GM19023 (cell line): Measurements from ENCODE around the gene RPLP2.

ENCODE experiments used
- ATAC-seq: cut with Tn5 transposase; IDR thresholded peaks from one replicate; pipeline ENCODE4 v1.9.1; 2021; ENCODE audit warnings: mild to moderate bottlenecking, moderate library complexity; ENCODE audit not compliant: unreplicated experiment

Gene RPLP2

DNA sequence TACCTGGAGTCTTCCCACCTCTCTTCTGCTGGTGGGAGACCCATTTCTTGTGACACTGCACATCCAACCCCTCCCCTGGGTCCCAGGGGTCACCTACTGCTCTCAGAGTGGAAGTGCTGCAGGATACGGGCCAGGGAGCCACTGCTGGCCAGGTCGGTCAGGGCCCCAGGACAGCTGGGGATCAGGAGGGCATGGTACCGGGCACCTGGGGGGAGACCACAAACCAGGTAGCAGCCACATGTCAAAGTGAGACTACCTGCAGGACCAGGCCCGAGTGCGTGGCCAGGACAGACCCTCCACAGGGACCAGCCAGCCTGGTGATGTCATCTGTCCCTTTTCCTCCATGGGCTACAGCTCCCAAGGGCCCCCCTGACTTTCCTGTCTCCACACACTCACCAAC, 36.3 kb upstream of the RPLP2 start:
- ATAC-seq, result no peak

DNA sequence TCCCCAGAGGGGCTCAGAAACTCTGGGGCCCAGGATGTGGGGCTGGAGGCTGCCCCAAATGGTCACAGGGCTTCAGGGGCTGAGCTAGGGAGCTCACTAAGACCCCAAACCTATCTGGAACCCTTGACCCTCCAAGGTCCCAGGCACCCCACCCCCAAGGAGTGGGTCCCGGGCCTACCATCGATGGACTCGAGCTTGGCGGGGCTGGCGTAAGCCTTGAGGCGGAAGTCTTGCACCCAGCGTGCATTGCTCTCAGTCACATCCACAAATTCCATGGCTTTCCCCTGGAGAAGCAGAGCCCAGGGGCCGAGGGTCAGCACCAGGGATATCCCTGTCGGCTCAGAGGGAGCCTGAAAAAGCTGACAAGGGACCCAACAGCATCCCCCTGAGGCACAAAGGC, 35.9 kb upstream of the RPLP2 start:
- ATAC-seq, result no peak

DNA sequence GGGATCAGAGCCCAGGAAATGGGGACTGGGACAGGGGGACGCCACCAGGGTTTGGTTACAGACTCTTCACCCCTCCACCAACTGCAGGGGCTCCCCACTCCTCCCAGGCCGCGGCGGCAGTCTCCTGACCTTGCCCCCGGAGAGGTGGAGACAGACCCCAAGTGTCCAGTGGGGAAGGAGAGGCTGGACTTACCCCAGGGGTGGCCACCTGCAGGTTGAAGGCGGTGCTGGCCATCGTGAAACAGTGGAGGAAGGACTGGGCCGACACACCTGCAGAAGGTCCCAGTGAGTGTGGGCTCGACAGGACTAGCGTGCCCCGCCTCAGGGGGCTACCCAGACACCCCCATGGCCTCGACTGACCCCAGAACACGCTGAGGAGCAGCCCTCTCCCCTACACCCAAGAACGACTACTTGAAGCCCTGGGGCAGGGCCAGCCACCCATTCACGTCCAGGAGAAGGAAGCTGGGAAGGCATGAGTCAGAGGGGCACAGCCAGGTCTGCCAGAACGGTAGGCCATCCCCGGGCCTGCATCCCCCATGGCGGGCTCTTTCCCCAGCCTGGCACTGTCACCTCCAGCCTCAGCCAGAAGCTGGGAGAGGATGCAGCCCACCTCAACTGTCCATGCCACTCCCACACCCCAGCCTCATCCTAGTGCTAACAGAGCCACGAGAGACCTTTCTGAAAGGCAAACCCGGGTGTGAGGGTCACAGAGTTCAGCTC, 34.7 kb upstream of the RPLP2 start:
- ATAC-seq, result no peak

DNA sequence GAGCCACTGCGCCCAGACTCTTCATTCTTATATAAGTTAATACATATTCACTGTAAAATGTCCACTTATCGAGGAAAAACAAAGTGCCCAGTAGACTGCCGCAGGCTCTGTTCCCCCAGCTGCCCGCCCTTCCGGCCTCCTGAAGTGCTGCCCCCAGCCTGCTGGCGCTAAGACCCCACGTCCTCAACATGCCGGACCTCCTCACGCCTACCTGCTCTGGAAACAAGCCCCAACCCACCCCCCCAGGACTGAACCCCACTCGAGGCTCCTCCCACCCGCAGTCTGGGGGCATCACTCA, 33.6 kb upstream of the RPLP2 start:
- no peak for ATAC-seq

DNA sequence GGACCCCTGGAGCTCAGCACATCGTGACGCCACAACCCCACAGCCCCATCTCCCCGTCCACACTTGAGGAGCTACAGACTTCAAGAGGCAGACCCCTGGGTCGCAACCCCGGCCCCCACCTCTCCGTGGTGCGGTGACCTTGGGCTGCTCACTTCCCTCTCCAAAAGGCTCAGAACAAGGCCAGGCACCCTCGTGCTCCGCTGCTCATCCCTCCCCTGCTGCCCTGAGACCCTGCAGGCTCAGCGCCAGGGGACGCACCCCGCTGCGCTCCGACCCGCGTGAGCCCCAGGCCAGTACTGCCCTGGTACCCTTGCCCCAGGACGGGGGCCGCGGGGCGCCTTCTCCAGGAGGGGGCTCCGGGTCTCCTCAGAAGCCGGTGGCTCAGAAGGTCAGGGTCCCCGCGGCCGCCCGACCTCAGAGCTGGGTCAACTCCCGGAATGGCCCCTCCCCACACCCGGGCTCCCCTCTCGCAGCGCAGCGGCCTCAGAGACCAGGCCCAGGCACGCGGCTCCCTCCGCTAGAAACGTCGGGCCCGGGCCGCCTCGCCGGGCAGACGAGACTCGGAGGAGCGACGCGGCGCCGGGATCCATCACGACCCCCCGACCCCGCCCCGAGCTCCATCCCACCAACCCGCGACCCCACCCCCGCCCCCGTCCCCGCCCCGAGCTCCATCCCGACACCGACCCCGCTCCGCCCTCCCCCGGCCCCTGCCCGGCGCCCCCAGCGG, 33.0 kb upstream of the RPLP2 start:
- peak; percentile 53 for ATAC-seq

DNA sequence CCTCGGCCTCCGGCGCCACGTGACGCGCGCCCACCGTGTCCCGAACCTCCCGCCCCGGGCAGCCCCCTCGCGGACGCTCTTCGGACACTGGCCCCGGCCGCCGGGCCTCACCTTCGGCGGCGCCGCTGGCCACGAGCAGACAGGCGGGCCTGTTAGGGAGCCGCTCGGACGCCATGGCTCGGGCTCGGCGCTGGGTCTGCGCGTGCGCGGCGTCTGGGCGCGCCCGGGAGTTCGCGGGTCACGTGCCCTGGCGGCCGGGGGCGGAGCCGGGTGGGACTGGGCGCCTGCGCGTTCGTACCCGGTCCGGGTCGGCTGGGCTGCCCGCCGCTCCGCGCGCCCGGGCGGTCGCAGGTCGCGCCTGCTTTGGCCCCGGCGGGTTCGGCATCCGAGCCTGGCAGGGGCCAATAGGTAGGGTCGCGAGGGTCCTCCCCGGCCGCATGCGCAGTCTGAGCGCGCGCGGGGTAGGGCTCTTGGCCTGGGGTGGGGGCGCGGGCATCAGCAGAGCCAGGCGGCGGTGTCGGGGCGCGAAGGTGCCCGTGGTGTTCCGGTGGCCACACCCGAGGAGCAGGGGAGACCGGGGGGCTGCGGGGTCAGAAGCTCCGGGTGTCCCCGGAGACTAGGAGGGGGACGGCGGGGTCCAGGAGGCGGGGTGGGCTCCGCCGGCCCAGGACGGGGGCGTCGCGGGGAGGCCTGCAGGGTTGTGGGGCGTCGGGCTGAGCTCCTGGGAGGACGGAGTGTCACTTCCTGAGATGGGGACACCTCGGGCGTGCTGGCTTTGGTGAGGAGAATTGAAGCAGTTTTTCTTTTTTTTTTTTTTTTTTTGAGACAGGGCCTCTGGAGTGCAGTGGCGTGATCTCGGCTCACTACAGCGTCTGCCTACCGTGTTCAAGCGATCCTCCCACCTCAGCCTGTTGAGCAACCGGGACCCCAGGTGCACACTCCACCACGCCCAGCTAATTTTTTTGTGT, 32.2 kb upstream of the RPLP2 start, which contains the start of gene GATD1:
GATD1 (minus strand) TSS at position 200 of the 968 bp plus-strand sequence; CDS start at position 175, 25 bp downstream.
- peak; percentile 80 for ATAC-seq

DNA sequence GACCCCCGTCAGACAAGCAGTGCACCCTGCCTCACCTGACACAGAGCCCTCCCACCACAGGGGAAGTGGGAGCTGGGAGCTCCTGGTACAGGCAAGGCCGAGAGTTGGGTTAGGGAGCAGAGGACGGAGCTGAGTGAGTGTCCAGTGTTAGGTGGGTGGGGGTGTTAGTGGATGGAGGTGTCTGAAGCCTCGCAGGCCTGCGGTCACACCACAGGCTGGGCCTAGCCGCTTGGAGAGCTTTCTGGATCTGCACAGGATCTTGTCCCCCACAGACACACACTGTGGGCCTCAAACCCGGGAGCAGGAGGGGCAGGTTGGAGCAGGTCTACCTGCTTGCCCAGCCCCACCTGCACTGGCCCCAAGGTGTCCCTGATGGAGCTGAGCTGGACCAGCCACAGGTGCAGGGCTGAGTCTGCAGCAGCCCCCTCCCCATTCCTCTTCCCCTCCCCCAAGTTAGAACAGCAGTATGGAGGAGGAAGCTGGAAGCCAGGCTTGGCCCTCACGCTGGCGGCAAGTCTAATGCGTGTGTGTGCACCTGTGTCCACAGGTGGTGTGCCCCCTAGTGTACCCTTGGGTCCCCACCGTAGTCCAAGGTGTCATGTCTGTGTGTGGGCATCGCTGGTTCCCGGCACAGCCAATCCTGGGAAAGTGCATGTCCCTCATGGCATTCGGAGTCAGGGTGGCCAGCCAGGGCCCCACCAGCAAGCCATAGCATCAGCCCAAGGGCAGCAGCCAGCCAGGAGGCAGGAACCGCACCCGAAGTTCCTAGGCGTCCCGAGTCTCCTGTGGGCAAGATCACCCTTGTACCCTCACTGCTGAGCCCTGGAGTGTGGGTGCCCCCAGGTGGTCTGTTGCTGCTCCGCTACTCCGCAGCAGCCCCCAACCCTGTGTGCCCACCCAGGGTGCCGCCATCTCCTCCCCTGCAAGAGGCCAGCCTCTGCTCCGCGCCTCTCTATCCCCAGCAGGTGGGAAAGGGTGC, 30.5 kb upstream of the RPLP2 start:
- ATAC-seq, result no peak

DNA sequence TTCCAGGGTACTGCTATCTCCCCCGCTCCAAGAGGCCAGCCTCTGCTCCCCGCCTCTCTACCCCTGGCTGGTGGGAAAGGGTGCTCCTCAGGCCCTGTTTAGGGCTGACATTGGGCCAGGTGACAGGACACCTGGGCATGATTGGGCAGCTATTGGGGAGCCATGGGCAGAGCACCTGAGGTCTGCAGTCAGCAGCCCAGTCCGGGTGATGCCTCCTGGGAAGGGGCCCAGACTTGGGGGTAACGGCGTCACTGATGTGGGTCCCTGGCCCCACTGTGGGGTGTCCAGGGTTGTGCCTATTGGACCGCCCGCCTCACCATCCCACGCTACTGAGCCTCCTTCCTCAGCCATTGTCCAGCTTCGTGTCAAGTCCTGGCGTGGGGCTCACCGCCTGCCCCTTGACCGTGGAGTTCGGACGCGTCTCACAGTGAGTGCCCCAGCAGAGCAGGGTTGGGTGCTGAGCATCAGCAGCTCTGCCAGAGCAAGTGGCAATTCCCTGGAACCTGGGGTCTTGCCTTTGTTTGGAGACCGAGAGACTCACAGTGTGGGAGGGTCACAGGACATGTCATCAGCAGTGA, 29.7 kb upstream of the RPLP2 start:
- ATAC-seq, result no peak

DNA sequence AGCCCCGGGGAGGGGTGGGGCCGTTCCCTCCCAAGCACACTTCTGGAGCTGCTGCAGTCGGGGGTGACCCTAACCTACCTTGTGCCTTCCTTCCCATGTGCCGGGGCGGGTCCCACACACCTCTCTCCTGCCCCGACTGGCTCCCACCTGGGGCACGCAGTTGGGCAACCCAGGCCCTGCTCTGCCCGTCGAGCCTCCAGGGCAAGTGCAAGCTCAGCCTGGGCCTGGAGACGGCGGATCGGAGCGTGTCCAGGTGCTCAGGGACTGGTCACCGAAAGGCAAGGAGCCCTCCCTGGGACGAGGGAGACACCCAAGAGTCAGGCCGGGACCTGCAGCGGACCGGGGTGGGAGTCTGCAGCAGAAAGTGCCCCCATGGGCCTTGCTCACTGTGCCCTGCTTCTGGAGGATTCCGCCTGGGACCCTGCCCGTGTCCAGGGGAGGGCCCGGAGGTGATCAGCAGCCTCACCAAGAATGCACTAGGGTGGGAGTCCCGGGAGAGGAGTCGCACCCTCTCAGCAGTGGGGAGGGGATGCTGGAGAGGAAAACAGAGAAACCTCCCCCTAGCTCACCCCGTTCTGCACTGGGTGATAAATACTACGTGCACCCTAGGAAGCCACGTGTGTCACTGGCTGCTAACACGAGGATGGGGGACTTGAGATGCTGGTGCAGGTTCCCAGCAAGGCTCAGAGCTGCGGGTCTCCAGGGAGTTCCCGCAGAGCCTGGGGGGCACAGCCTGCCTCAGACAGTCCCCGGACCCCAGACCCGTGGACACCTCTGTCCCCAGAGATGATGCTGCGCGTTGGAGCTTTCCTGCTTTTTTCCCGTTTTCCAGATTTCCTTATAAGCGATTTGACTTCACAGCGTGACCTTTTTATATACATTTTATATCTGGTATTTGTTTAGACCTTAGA, 27.2 kb upstream of the RPLP2 start:
- no peak for ATAC-seq

DNA sequence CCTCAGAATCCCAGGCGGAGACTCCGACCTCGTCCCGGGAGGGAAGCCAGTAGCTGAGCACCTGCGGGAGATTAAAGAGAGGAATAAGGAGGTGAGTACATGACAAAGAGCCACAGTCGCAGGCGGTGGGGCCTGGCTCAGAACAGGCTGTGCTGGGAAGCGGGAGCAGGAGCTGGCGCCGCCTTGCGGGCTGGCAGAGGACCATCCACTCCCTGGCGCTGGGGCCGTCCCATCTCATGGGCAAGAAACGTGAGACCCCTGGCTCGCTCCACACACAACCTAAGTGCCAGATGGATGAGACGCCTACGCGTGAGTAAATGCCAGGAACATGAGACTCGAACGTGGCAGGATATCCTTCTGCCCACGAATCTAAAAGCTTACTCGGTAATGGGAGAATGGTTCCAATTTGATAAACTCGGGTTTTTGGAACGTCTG, 26.2 kb upstream of the RPLP2 start:
- no peak for ATAC-seq

DNA sequence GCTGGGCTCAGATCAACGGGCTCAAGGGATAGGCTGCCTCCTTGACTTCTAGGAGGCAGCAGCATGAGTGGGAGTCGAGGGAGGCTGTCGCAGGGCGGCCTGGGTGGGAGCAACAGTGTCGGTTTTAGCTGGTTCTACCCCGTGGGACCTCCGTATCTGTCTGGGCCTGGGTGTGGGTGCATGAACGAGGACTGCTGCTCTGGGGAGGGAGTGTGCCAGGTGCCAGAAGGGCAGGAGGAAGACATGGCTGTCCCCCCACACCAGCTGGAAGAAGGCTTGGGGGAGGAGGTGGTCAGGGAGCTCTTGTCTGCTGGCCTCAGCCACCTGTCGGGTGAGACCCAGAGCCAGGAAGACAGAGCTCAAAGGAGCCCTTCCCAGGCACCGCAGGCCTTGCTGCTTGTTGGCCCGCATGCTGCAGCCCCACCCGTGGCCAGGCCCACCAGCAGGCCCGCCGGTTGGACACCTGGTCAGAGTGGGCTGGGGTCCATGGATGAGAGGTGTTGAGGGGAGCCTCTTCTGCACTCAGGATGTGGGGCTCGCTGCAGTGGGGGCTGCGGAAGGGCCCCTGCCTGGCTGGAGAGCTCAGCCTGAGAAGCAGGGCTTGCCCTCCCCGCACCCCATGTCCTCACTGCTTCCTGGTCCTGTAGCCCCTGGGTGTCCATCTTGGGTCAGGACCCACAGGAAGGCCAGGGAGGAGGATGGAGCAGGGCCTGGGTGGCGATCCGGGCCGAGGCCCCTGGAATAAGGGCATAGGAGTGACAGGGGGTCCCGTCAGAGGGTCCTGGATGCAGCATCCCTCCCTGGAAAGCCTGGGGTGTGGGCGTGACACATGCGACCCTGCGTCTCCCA, 23.3 kb upstream of the RPLP2 start:
- ATAC-seq, result no peak

DNA sequence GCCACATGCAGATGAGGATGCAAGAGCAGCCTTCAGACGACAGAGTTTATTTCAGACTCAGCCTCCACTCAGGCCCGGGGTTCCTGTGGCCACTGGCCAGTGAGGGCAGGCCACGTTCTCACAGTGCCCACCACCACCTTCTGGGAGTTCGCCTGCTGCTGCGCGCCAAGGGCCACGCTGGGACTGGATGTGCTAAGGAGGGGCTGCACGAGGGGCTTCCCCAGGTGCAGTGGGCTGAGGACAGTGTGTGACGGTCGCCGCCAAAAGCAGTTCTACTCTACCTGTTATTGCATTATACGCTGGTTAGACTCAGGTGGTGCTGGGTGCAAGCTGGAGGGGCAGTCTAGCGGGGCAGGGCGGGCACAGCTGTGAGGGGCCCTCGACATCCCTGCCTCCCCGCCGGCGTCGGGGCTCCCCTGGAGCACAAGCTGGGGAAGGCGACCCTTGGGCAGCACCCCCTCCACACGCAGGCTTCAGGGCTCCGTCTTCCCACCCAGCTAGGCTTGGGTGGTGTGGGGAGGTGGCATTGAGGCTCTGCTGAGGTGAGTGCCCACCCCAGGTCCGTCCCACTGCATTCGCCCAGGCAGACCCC, 22.6 kb upstream of the RPLP2 start:
- ATAC-seq, result no peak

DNA sequence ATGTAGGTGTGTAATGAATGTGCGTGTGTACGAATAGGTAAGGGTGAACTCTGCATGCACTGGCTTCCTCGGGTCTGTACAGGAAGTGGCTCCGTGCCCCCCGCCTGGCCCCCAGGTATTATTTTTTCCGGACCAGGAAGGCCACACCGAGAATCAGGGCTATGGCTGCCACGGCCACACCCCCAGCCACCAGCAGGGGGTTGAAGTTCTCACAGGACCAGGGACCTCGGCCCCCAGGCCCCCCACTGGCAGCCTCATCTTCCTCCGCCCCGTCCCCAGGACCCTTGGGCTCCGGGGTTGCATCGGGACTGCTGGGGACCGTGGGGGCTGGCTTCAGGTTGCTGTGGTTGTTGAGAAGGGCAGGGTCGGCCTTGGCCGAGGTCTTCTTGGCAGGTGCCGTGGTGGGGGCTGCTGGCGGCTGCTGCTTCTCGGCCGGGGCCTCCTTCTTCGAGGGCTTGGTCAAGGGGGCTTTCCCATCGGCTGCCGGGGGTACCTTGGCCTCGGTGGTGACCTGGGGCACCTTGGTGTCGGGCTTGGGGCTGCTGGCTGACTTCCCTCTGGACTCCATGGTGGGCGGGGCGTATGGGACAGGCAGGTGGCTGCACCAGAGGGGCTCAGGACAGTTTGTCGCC, 21.6 kb upstream of the RPLP2 start:
- ATAC-seq, result no peak

DNA sequence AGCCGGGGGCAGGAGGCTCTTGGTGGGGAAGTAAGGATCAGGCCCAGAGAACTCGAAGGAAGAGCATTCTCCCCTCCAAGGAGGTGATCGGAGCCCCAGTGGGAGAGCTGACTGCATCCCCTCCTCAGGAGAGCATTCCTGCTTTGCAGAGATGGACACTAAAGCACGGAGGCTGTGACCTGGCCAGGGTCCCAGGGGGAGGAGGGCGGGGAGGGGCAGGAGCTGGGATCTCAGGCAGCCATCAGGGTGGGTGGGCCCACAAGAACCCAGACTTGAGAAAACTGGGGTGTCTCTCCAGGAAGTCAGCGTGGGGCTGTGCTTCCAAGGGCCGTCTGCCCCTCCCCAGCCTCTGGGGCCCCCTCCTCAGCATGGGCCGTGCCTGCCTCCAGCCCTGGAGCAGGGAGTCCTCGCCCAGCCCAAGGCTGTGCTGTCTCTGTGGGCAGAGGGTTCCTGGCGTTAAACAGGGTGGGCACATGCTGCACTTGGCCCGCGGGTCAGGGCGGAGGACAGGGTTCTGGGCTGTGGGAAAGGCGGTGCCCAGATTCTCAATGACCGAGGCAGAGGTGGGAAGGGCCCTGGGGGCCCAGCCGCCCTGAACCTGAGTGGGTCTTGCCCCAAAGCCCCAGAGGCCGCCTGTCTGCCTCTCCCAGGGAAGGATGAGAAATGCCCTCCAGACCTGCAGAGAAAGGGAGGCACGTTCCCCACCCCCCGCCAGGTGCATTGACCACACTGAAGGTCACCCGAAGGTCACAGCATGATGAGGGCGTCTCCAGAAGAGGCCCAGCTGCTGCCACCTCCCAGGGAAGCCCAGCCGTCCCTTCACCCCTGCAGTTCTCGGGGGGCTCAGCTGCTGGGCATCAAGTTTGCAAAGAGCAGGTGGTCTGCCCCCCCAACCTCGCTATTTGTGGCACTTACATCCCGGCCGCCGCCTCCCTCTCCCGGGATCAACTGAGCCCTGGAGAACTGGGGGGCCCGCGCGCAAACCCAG, 20.5 kb upstream of the RPLP2 start:
- no peak for ATAC-seq

DNA sequence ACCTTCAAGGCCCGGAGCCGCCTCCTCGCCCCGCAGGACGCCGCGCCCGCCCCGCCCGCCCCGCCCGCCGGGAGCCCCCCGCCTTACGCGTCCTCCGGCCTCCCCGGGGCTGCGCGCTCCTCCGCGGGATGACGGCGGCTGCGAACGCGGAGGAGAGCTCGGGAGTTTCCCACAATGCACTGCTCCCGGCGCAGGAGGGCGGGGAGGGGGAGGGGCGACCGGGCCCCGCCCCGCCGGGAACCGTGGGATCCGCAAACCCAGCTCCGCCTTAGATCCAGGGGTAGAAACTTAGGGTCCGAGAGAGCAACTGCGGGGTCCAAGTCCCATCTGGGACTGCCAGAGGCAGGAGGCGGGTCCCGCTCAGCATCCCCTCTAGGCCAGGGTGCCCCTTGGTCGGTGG, 19.8 kb upstream of the RPLP2 start, which contains the start of gene CEND1:
CEND1 (minus strand) TSS at position 148 of the 400 bp plus-strand sequence. CDS start 1,514 bp downstream, outside the sequence.
- no peak for ATAC-seq
